ENCODE data around the gene STX1A.

- TF ChIP-seq POLR2A (IDR thresholded peaks at IDR 0.05): no peak
- TF ChIP-seq CTCF (IDR thresholded peaks at IDR 0.05): no peak
- no peak for TF ChIP-seq EP300 (IDR thresholded peaks at IDR 0.05)
Observed at GRCh38 chr7:73679709-73680108, 39.8 kb downstream of the STX1A start.

Data from tibial nerve (tissue), 4 donors.